Panc1 (cell line): ENCODE results near the gene UBE2E1.

Source experiments
- POLR2AphosphoS5 ChIP-seq: IDR thresholded peaks from 2 replicates; pipeline ENCODE4 v1.6.1; 2012; ENCODE audit warnings: mild to moderate bottlenecking, low read depth, low read length, moderate library complexity
- SIN3A ChIP-seq: IDR thresholded peaks from 2 replicates; pipeline ENCODE4 v1.6.1; 2012; ENCODE audit warnings: low read depth, mild to moderate bottlenecking, low read length, moderate library complexity, borderline replicate concordance; ENCODE audit not compliant: insufficient read depth
- TF ChIP-seq, protein P1 (sequence below): fragments of 450-650 bp; IDR thresholded peaks from 2 replicates; pipeline ENCODE4 v1.5.1; 2017; ENCODE audit warnings: mild to moderate bottlenecking

DNA sequence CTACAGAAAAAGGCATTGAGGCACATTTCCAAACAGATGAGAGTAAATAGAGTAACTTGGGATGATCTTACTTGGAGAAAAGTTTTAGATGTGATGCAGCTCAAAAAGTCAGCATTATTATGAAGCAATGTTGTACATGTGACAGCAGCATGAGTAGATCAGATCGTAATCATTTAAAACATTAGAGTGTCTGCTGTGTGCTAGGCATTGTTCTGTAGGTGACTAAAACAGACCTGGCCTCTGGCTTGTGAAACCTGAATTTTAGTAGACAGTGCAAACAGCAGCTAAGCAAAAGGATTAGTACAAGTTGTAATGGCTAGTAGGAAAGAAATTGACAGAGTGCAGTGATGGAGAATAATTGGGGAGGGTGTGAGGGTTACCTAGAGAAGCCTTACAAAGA is 15.1 kb downstream of the UBE2E1 start:
- TF ChIP-seq, protein P1, sequence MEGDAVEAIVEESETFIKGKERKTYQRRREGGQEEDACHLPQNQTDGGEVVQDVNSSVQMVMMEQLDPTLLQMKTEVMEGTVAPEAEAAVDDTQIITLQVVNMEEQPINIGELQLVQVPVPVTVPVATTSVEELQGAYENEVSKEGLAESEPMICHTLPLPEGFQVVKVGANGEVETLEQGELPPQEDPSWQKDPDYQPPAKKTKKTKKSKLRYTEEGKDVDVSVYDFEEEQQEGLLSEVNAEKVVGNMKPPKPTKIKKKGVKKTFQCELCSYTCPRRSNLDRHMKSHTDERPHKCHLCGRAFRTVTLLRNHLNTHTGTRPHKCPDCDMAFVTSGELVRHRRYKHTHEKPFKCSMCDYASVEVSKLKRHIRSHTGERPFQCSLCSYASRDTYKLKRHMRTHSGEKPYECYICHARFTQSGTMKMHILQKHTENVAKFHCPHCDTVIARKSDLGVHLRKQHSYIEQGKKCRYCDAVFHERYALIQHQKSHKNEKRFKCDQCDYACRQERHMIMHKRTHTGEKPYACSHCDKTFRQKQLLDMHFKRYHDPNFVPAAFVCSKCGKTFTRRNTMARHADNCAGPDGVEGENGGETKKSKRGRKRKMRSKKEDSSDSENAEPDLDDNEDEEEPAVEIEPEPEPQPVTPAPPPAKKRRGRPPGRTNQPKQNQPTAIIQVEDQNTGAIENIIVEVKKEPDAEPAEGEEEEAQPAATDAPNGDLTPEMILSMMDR = no peak
- no peak for TF ChIP-seq SIN3A
- no peak for TF ChIP-seq POLR2AphosphoS5
